DOHH2 (cell line): ENCODE results near the gene PITPNM1.

Experiments used
- CTCF ChIP-seq: fragments of 200-600 bp; sonication (generic); IDR thresholded peaks from one replicate; pipeline ENCODE4 v1.5.1; 2014; ENCODE audit warnings: antibody characterized with exemption, mild to moderate bottlenecking, low read depth, low read length; ENCODE audit not compliant: poor library complexity, severe bottlenecking
- EZH2phosphoT487 ChIP-seq: fragments of 200-600 bp; sonication (generic); IDR thresholded peaks from 2 replicates; pipeline ENCODE4 v1.6.1; 2017; ENCODE audit warnings: borderline replicate concordance, mild to moderate bottlenecking, antibody characterized with exemption, low read length, moderate library complexity, mixed read lengths

DNA sequence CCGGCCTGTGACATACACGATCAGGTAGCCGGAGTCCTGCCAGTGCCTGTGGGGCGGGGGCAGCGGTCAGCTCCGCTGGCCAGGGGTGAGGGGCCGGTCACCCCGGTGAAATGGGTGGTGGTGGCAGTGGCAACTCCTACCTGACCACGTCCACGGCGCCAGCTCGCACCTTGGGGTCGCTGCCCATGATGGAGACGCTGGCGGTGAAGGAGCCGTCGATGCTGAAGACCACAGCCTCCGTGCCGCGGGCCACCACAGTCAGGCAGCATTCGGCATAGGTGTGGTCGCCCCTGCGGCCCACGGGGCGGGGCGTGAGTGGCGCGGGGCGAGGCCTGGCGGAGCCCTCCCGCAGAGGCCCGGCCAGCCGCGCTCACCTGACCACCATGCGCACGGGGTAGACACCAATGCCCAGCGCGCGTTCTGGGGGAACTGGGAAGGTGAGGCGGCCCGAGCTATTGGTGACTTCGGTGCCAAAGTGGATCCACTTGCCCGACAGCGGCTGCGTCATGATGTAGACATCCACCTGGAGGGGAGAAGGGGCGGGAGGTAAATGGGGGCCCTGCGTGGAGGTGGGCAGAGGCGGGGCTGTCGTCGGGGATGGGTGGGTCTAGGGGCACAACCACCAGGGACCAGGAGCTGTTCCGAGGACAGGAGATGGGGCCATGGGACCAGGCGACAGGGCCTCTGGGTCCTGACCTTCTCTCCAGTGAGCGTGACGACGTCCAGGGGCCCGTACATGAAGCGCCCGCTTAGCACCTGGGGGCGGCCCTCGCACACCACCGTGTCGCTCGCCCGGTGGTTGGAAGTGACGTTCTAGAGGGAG is 11.4 kb downstream of the PITPNM1 start:
- TF ChIP-seq CTCF (no peak), EZH2phosphoT487 (no peak)
